ENCODE results near the gene ZSCAN2.
"Not testable (repeated sequence)": the region's sequence is repeated elsewhere in the genome, so short reads cannot be mapped to it uniquely, and the experiment has no call there.

The ZSCAN2 gene

GRCh38 chr15:84634228-84634837 lies 33.5 kb downstream of the ZSCAN2 start:
- no peak for DNase-seq (ENCODE audit: low read depth in 2 of 2)

GRCh38 chr15:84638103-84638502 lies 37.3 kb downstream of the ZSCAN2 start:
- no peak for DNase-seq (ENCODE audit: low read depth in 2 of 2)

- DNase-seq (ENCODE audit: low read depth in 2 of 2), result not testable (repeated sequence)
Observed at GRCh38 chr15:84641871-84642270, 41.1 kb downstream of the ZSCAN2 start.

GRCh38 chr15:84642640-84643039 lies 41.8 kb downstream of the ZSCAN2 start:
- DNase-seq (ENCODE audit: low read depth in 2 of 2), result not testable (repeated sequence)

GRCh38 chr15:84643838-84644237 lies 43.0 kb downstream of the ZSCAN2 start:
- DNase-seq (ENCODE audit: low read depth in 2 of 2), result no peak

GRCh38 chr15:84645496-84645895 lies 44.7 kb downstream of the ZSCAN2 start:
- no peak for DNase-seq (ENCODE audit: low read depth in 2 of 2)

GRCh38 chr15:84645997-84646396 lies 45.2 kb downstream of the ZSCAN2 start:
- no peak for DNase-seq (ENCODE audit: low read depth in 2 of 2)

GRCh38 chr15:84647726-84648125 lies 46.9 kb downstream of the ZSCAN2 start:
- no peak for DNase-seq (ENCODE audit: low read depth in 2 of 2)

- DNase-seq (ENCODE audit: low read depth in 2 of 2), result no peak
Observed at GRCh38 chr15:84648539-84648938, 47.7 kb downstream of the ZSCAN2 start.

- DNase-seq (ENCODE audit: low read depth in 2 of 2), result no peak
Observed at GRCh38 chr15:84649706-84650105, 48.9 kb downstream of the ZSCAN2 start.

- DNase-seq (ENCODE audit: low read depth in 2 of 2), result no peak
Observed at GRCh38 chr15:84653584-84653909, 52.7 kb downstream of the ZSCAN2 start.

- peak; percentile 95 to 96 for DNase-seq (ENCODE audit: low read depth in 2 of 2)
Observed at GRCh38 chr15:84653910-84654688, 53.3 kb downstream of the ZSCAN2 start, which contains the start of gene WDR73. Gene WDR73, minus strand, starts transcription at chr15:84654283. Its CDS starts 9 bp downstream, at chr15:84654274.

- peak; percentile 39 to 60 for DNase-seq (ENCODE audit: low read depth in 2 of 2)
Observed at GRCh38 chr15:84654689-84655453, 54.1 kb downstream of the ZSCAN2 start.

GRCh38 chr15:84656972-84657371 lies 56.2 kb downstream of the ZSCAN2 start:
- no peak for DNase-seq (ENCODE audit: low read depth in 2 of 2)

GRCh38 chr15:84657748-84658079 lies 56.9 kb downstream of the ZSCAN2 start:
- DNase-seq (ENCODE audit: low read depth in 2 of 2), result no peak

GRCh38 chr15:84658080-84658787 lies 57.4 kb downstream of the ZSCAN2 start, which contains the start of gene NMB:
Gene NMB, minus strand, starts transcription at chr15:84658199. Its CDS starts 47 bp downstream, at chr15:84658152.
- DNase-seq (ENCODE audit: low read depth in 2 of 2), result peak; percentile 59 to 73

GRCh38 chr15:84658788-84659411 lies 58.1 kb downstream of the ZSCAN2 start:
- DNase-seq (ENCODE audit: low read depth in 2 of 2), result no peak

GRCh38 chr15:84659904-84660781 lies 59.3 kb downstream of the ZSCAN2 start:
- no peak for DNase-seq (ENCODE audit: low read depth in 2 of 2)

- DNase-seq (ENCODE audit: low read depth in 2 of 2), result no peak
Observed at GRCh38 chr15:84661001-84661400, 60.2 kb downstream of the ZSCAN2 start.

GRCh38 chr15:84666373-84666772 lies 65.6 kb downstream of the ZSCAN2 start:
- no peak for DNase-seq (ENCODE audit: low read depth in 2 of 2)

All from stimulated activated CD8-positive, alpha-beta memory T cell treated with anti-CD3 and anti-CD28 coated beads, Interleukin-2, amount 100 ng/mL, for 1 hour (primary cell).